GM19463 (cell line): ENCODE data around the gene ZBTB47.
A peak's percentile ranks its signal among the peaks of the same experiment; 100 is the strongest.

Source experiments
- ATAC-seq: cut with Tn5 transposase; IDR thresholded peaks from one replicate; pipeline ENCODE4 v1.9.1; 2021; ENCODE audit warnings: mild to moderate bottlenecking, moderate library complexity; ENCODE audit not compliant: unreplicated experiment

The ZBTB47 gene

GRCh38 chr3:42653560-42654330, at the start of gene ZBTB47:
TSS of gene ZBTB47 (plus strand) at chr3:42653697. CDS start at chr3:42658356, 4,659 bp downstream.
- peak; percentile 12 for ATAC-seq

GRCh38 chr3:42605546-42606173, 47.8 kb upstream of the ZBTB47 start:
- no peak for ATAC-seq

- ATAC-seq: no peak
Measured at GRCh38 chr3:42608581-42608980, 44.9 kb upstream of the ZBTB47 start.

GRCh38 chr3:42610976-42611375, 42.5 kb upstream of the ZBTB47 start:
- ATAC-seq: no peak

- no peak for ATAC-seq
Measured at GRCh38 chr3:42612217-42612616, 41.3 kb upstream of the ZBTB47 start.

GRCh38 chr3:42612928-42613327, 40.6 kb upstream of the ZBTB47 start:
- no peak for ATAC-seq

- no peak for ATAC-seq
Measured at GRCh38 chr3:42613462-42613861, 40.0 kb upstream of the ZBTB47 start.

GRCh38 chr3:42631620-42632019, 21.9 kb upstream of the ZBTB47 start:
- ATAC-seq: no peak

- no peak for ATAC-seq
Measured at GRCh38 chr3:42632146-42632545, 21.4 kb upstream of the ZBTB47 start.

GRCh38 chr3:42633544-42633943, 20.0 kb upstream of the ZBTB47 start:
- no peak for ATAC-seq

GRCh38 chr3:42635111-42635510, 18.4 kb upstream of the ZBTB47 start:
- ATAC-seq: no peak

- ATAC-seq: no peak
Measured at GRCh38 chr3:42637001-42637400, 16.5 kb upstream of the ZBTB47 start.

- ATAC-seq: no peak
Measured at GRCh38 chr3:42638339-42638842, 15.1 kb upstream of the ZBTB47 start.

GRCh38 chr3:42639192-42639591, 14.3 kb upstream of the ZBTB47 start:
- ATAC-seq: no peak

- no peak for ATAC-seq
Measured at GRCh38 chr3:42640129-42640528, 13.4 kb upstream of the ZBTB47 start.

- ATAC-seq: no peak
Measured at GRCh38 chr3:42640771-42641370, 12.6 kb upstream of the ZBTB47 start.

- ATAC-seq: no peak
Measured at GRCh38 chr3:42647821-42648459, 5.6 kb upstream of the ZBTB47 start.

GRCh38 chr3:42649006-42649405, 4.5 kb upstream of the ZBTB47 start:
- no peak for ATAC-seq

GRCh38 chr3:42649783-42650182, 3.7 kb upstream of the ZBTB47 start:
- ATAC-seq: no peak

- no peak for ATAC-seq
Measured at GRCh38 chr3:42651248-42652091, 2.0 kb upstream of the ZBTB47 start.

- ATAC-seq: peak; percentile 12
Measured at GRCh38 chr3:42652251-42652610, 1.3 kb upstream of the ZBTB47 start.
